Amniotic epithelial cell (primary cell): ENCODE measurements around the gene RNF121.
"Not testable (repeated sequence)": the region's sequence is repeated elsewhere in the genome, so short reads cannot be mapped to it uniquely, and the experiment has no call there.

ENCODE experiments used
- DNase-seq: peaks from one replicate; pipeline ENCODE4 v3.0.0-alpha.2; 2010; ENCODE audit warnings: low read depth

The RNF121 gene

DNA sequence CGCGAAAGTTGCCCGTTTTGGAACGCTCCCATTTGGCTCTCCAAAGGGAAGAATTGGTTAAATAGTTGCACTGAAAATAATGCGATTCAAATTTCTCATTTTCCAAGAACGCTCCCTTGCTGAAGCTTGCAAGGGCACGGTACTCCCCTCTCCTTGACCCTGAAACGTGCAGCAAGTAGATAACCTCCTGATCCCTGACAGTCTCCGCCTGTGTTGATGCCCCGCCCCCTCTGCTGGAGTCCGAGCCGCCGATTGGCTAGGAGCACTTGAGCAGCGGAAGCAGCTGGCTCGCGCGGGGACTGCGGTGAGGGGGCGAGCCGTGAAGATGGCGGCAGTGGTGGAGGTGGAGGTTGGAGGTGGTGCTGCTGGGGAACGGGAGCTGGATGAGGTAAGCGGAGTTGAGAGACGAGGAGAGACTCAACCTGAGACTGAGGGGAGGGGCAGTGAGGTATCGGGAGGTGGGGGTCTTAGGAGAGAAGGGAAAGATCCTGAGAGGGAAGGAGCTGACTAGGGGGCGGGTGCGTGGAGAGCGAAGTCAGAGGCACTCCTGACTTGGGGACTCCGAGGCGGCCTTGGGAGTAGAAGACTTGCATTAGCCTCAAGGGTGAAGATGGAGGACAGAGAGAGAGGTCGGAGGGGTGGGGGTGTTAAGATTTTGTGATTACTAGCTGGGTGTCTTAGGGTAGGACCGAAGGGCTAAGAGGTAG is at the start of gene RNF121:
Gene RNF121, plus strand, starts transcription at position 310 of the 707 bp plus-strand sequence. Its CDS starts 16 bp downstream, at position 326.
- peak; percentile 93 for DNase-seq

DNA sequence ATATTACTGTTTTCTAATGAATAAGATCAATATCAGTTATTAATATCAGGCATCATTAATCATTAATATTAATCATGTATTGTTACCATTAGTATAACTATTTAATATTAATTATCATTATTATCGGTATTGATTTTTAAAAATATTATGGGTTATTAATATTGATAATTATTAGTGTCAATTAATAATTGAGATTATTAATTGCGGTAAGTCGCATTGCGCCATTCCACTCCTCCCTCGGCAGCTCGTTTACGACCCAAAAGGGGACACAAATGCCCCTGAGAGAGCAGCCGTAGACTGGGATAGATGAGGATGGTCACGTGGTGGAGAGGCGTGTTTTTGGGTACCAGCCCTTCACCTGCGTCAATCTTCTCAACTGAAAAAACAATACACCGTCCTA is 43.0 kb upstream of the RNF121 start:
- DNase-seq = not testable (repeated sequence)

DNA sequence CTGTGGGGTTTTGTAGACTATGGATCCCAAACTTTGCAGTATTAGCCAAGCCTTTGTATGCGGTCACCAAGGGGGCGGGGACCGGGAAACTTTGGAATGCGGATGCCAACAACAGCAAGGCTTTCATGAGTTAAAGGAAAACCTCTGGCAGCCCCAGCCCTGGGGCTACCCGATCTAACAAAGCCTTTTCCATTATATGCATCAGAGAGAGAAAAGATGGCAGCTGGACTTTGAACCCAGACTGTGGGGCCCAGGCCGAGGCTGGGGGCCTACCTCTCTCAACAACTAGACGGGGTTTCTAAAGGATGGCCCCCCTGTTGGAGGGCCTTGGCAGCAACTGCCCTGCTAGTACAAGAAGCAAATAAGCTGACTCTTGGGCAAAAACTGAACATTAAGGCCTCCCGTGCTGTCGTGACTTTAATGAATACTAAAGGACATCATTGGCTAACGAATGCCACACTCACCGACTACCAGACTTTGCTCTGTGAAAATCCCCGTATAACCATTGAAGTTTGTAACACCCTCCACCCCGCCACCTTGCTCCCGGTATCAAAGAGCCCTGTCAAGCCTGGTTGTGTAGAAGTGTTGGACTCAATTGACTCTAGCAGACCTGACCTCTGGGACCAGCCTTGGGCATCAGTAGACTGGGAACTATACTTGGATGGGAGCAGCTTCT is 40.4 kb upstream of the RNF121 start:
- DNase-seq = not testable (repeated sequence)

DNA sequence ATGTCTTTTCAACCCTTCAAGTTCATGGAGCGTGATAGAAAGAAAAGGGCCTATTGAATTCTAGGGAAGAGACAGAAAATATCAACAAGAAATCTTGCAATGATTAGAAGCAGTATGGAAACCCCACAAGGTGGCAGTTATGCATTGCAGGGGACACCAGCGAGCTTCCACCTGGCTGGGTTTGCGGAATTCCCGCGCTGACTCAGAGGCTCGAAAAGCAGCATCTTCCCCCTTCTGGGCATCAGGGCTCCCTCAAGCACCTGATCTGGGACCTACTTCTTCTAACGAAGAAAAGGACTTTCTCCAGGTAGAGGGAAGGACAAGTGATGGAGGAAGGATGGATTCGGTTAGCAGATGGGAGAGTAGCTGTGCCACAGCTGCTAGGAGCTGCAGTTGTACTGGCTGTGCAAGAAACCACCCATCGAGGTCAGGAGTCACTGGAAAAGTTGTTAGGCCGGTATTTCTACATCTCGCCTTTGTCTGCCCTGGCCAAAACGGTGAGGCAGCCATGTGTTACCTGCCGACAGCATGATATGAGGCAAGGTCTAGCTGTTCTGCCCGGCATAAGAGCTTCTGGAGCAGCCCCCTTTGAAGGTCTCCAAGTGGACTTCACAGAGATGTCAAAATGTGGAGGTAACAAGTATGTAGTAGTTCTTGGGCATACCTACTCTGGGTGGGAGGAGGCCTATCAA is 39.5 kb upstream of the RNF121 start:
- DNase-seq = not testable (repeated sequence)

DNA sequence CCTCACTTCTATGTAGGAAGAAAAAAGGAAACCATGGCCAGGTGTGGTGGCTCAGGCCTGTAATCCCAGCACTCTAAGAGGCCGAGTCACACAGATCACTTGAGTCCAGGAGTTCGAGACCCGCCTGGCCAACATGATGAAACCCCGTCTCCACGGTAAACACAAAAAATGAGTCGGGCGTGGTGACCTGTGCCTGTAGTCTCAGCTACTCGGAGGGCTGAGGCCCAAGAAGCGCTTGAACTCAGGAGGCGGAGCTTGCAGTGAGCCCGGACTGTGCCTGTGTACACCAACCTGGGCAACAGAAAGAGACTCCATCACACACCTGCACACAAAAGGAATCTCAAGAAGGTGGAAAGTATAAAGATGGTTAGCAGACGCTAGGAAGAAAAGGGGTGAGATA is 32.9 kb upstream of the RNF121 start:
- no peak for DNase-seq

DNA sequence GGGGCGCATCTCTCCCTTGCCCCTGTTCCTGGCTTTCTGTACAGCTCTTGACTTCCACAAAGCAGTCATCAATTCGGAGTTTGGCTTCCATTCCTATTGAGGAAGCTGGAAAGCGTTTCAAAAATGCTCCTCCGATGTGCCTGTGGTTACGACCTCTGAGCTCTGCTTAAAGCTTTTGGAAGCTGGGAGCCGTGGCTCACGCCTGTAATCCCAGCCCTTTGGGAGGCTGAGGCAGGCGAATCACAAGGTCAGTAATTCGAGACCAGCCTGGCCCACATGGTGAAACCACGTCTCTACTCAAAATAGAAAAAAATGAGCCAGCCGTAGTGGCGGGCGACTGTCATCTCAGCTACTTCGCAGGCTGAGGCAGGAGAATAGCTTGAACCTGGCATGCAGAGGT is 27.7 kb upstream of the RNF121 start:
- DNase-seq = peak; percentile 41

DNA sequence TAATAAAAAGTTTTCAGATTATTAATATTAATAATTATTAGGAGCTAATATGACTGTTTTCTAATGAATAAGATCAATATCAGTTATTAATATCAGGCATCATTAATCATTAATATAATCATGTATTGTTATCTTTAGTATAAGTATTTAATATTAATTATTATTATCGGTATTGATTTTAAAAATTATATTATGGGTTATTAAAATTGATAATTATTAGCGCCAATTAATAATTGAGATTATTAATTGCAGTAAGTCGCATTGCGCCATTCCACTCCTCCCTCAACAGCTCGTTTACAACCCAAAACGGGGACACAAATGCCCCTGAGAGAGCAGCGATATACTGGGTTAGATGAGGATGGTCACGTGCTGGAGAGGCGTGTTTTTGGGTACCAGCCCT is 20.6 kb upstream of the RNF121 start:
- no peak for DNase-seq

DNA sequence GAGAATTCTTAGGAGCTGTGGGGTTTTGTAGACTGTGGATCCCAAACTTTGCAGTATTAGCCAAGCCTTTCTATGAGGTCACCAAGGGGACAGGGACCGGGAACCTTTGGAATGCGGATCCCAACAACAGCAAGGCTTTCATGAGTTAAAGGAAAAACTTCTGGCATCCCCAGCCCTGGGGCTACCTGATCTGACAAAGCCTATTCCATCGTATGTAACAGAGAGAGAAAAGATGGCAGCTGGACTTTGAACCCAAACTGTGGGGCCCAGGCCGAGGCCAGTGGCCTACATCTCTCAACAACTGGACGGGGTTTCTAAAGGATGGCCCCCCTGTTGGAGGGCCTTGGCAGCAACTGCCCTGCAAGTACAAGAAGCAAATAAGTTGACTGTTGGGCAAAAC is 18.1 kb upstream of the RNF121 start:
- not testable (repeated sequence) for DNase-seq

DNA sequence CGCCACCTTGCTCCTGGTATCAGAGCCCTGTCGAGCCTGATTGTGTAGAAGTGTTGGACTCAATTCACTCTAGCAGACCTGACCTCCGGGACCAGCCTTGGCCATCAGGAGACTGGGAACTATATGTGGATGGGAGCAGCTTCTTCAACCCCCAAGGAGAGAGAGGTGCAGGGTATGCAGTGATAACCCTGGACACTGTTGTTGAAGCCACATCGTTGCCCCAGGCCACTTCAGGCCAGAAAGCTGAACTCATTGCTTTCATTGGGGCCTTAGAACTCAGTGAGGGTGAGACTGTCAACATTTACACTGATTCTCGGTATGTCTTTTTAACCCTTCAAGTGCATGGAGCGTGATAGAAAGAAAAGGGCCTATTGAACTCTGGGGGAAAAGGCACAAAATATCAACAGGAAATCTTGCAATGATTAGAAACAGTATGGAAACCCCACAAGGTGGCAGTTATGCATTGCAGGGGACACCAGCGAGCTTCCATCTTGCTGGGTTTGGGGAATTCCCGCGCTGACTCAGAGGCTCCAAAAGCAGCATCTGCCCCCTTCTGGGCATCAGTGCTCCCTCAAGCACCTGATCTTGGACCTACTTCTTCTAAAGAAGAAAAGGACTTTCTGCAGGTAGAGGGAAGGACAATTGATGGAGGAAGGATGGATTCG is 17.4 kb upstream of the RNF121 start:
- DNase-seq = not testable (repeated sequence)

DNA sequence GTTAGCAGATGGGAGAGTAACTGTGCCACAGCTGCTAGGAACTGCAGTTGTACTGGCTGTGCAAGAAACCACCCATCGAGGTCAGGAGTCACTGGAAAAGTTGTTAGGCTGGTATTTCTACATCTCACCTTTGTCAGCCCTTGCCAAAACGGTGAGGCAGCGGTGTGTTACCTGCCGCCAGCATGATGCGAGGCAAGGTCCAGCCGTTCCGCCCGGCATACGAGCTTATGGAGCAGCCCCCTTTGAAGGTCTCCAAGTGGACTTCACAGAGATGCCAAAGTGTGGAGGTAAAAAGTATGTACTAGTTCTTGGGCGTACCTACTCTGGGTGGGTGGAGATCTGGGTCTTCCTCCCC is 16.9 kb upstream of the RNF121 start:
- not testable (repeated sequence) for DNase-seq

DNA sequence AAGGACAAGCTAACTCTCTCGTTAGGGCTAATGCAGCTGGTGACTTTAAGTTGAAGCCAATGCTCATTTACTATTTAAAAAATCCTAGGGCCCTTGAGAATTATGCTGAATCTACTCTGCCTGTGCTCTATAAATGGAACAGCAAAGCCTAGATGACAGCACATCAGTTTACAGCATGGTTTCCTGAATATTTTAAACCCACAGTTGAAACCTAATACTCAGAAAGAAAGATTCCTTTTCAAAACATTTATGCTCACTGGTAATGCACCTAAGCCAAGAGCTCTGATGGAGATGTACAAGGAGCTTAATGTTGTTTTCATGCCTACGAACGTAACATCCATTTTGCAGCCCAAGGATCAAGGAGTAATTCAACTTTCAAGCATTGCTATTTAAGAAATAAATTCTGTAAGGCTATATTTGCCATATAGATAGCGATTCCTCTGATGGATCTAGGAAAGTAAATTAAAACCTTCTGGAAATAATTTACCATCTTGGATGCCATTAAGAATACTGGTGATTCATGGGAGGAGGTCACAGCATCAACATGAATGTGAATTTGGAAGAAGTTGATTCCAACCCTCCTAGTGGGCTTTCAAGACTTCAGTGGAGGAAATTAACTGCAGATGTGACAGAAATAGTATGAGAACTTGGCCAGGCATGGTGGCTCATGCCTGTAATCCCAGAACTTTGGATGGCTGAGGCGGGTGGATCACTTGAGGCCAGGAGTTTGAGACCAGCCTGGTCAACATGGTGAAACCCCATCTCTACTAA is 14.9 kb upstream of the RNF121 start:
- DNase-seq = peak; percentile 16

DNA sequence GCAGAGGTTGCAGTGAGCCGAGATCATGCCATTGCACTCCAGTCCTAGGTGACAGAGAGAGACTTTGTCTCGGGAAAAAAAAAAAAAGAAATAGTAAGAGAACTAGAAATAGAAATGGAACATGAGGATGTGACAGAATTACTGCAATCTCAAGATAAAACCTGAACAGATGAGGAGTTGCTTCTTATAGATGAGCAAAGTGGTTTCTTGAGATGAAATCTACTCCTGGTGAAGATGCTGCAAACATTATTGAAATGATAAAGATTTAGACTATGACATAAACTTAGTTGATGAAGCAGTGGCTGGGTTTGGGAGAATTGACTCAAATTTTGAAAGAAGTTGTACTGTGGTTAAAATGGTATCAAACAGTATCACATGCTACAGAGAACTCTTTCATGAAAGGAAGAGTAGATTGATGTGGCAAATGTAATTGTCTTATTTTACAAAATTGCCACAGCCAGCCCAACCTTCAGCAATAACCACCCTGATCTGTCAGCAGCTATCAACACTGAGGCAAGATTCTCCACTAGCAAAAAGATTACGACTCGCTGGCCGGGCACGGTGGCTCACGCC is 14.1 kb upstream of the RNF121 start:
- DNase-seq = no peak

DNA sequence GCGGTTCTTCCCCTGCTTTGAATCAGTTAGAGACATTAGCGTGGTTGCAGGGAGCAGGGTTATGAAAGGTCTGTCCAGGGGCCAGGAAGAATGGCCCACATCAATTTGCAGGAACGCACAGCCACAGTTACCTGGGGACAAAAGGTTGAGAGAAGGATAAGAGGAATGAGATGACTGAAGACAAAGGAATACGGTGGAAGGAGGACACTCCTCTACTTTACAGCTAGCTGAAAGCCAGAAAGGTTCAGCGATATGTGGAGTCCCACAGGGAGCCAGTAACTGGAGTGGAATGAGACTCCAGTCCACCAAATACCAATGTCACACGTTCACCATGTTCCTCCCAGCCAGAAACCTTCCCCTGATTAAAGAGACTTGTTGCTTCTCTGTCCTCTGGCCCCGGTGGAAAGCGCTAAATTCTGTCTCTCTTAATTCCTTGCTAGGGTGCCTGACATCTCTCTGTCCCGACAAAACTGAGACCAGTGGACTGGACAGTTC is 11.2 kb upstream of the RNF121 start:
- DNase-seq = no peak

DNA sequence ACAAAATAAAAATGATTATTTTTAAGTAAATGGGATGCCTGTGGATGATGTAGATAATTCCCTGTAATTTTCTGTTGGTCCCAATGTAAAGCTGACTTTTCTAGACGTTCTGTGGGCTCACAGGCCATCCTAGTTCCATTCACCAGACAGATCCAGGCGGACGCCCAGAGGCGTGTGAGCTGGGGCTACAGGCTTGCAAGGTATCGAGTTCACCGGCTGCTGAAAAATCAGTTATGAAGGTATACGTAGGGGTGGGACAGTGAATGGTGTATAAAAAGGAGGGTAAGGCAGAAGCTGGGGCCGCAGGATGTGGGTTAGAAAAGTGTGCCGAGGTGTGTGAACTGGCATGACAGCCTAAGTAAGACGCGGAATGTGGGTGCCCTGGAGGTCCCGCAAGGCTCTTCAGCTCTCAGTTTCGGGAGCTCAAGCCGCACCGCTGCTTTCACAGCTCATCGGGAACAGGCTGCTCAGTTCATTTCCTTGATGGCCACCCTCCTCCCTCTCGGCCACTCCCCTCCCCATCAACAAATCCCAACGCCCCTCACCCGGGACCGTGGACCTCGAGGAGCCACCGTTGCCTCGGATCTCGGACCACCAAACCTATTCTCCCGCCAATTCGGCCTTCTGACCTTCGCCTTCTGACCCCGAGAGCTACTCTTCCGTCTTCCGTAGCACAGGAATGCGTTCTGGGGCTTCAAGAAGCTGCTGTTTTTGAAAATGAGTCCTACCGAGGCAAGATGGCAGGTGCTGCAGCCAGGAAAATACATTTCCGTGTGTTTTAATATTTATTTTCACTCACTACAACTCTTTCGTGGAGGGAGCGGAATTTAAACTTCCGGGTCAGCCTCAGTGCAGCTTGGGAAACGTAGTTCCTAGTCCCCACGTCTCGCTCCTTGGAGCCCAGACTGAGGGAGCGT is 768 bp upstream of the RNF121 start, which contains the start of gene XNDC1N:
Gene XNDC1N, minus strand, starts transcription at position 775 of the 917 bp plus-strand sequence. CDS start 5,241 bp downstream, outside the sequence.
- DNase-seq = peak; percentile 88

DNA sequence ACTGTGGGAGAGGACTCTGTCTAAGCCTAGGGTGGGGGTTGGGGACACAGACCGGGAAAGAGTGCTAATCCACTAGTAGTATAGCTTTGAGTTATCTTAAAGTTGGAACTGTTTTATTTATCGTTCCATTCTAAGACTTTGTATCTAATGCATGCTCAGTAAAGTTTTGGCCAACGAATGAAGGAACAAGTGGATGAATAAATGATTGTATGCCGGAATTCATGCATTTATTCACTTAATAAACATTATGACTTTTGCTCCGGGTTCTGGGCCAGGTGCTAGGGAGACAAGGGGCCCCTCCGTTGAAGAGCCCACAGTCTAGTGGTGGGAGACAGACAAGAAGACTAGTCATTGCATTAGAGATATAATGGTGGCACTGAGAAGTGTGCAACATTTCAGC is 645 bp downstream of the RNF121 start:
- DNase-seq = no peak

DNA sequence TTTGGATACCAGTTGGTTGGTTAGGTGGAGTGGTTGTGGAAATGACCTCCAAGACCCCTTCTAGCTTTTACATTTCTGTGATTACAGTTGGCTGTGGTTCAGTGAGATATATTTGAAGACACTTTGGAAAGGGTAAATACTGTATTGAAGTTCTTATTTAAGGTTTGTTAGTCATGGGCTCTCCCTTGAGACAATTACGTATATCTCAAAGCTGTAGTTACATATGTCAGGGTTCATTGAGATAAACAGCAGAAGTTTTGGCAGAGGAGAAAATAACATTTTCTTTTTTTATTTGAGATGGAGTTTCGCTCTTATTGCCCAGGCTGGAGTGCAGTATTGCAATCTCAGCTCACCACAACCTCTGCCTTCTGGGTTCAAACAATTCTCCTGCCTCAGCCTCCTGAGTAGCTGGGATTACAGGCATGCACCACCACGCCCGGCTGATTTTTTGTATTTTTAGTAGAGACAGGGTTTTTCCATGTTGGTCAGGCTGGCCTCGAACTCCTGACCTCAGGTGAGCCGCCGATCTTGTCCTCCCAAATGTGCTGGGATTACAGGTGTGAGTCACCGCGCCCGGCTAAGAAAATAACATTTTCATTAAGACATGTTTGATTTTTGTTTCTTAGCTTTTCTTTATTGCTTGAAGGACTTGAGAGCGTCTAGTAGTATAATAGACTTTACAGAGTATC is 1.9 kb downstream of the RNF121 start:
- no peak for DNase-seq

DNA sequence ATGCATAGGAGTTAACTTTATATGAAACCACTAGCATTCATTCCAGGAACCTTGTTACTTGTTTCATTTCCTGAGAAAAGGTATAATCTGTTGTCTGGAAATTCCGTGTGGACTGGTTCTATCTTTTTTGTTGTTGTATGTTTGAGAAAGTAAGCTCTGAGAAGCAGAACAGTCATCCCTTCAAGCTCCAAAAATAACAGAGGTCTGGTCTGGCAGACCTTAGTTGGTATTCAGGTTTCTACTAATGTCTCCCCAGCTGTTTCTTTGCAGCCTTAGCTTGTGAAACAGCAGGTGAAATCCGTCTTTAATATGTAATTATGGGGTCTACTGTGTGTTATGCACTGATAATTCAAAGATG is 2.4 kb downstream of the RNF121 start:
- DNase-seq = no peak

DNA sequence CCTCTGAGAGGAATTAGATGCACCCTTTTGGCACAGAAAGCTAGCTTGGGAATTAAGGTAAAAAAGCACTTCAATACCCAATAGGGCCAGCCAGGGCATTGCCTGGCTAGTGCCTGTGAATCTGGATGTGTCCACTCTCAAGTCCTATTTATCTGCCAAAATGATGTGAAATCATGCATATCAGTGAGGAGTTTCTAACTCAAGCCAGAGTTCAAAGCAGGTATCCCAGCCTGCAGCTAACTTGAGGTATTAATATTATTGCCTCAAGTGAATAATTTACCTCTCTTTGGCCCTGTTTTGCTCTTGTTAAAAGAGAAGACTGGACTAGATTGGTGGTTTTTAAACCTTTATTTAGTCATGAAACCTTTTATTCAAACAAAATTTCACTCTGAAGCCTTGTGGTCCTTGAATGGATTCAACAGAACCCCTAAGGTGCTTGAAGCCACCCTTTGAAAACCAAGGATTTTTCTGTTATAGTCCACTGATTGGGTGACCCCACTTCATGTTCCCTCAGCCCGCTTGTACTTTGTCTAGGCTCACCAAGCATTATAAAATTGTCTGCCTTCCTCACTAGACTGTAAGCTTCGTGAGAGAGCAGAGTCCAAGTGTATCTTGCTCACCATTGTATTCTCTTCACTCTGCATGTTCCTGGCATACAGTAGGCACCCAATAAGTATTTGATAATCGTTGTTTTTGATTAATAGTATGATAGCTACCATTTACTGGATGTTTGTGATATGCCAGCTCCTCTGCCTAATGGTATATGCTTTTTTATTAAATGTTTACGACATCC is 4.5 kb downstream of the RNF121 start:
- DNase-seq = no peak

DNA sequence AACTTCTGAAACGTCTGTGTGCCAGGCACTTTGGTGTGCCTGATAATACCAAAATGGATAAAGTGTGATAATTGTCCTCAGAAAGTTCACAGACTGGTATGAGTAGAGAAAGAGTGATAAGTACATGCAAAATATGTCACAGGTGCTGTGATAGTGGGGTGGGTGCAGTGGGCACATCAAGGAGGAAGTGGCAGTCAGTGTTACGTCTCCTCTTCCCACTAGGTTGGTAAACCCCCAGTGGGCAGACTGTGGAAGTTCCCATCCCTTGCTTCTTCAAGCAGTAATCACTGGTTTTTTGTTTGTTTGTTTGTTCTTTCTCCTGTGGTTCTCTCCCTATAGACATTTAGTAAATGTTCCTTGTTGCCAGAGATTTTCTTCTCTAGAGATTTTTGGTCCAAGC is 5.4 kb downstream of the RNF121 start:
- DNase-seq = no peak
